Measurements from ENCODE around the gene FAM219A.

DNA sequence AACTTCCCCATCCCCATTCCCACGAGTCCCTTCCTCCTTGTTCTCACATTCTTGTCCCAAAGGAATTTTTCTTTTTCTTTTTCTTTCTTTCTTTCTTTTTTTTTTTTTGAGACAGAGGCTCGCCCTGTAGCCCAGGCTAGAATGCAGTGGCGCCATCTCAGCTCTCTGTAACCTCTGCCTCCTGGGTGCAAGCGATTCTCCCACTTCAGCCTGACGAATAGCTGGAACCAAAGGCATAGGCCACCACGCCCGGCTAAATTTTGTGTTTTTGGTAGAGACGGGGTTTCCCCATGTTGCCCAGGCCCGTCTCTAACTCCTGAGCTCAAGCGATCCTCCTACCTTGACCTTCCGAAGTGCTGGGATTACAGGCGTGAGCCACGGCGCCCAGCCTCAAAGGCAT, 986 bp upstream of the FAM219A start:
- no peak for TF ChIP-seq POLR2A (IDR thresholded peaks at IDR 0.05)
- TF ChIP-seq CTCF (IDR thresholded peaks at IDR 0.05), result no peak
- TF ChIP-seq POLR2AphosphoS5 (IDR thresholded peaks at IDR 0.05), result no peak

Measured in upper lobe of left lung (tissue), 4 donors.